Skin epidermis (tissue), 12 donors: Measurements from ENCODE around the gene UTS2R.
"Not testable (repeated sequence)": the region's sequence is repeated elsewhere in the genome, so short reads cannot be mapped to it uniquely, and the experiment has no call there.

Source experiments
- H3K27ac ChIP-seq, 21 experiments: fragments of 200-600 bp; sonication (generic) in 11 of 21; one replicate each; pipeline ENCODE4 v1.5.0; 2020; ENCODE audit warnings: mild to moderate bottlenecking in 3 of 21, inconsistent platforms in 2 of 21, moderate library complexity in 2 of 21
- H3K4me3 ChIP-seq, 7 experiments: fragments of 200-600 bp; sonication (generic) in 2 of 7; one replicate each; pipeline ENCODE4 v1.5.0; 2020; ENCODE audit warnings: inconsistent platforms in 2 of 7, mild to moderate bottlenecking in 2 of 7, moderate library complexity in 1 of 7

Gene UTS2R

DNA sequence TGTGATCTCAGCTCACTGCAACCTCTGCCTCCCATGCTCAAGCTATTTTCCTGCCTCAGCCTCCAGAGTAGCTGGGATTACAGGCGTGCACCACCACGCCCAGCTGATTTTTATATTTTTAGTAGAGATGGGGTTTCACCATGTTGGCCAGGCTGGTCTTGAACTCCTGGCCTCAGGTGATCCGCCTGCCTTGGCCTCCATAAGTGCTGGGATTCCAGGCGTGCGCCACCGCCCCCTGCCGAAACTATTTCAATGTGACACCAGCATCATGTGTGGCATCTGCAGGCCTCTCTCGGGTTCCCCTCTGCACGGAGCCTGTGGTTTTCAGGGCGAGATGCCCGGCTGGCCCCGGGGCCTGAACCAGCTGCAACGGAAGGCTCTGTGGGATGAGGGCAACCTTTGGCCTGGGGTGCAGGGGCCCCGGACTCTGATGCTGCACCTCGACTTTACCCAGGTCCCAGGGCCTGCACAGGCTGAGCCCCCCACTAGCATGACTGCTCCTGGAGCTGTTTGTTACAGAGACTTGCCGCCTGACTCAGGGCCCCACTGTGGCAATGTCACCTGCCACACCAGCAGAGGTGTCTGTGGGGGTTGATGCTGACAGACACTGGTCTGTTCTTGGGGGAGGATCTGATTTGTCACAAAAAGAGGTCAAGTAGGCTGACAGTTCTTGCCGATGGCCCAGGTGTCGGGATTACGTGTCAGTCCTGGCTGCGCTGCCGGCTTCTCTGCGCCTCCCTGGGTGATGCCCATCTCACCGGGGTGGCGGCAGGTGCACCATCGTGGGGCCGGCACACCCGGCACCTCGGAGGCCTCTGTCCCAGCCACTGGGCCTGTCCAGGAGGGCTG lies 21.2 kb upstream of the UTS2R start:
- H3K27ac ChIP-seq: peak overlapping the region in 9 of 21 experiments; percentile 12 to 55 (median 30)
- no peak overlapping the region for H3K4me3 ChIP-seq

- no peak overlapping the region for H3K27ac ChIP-seq
- H3K4me3 ChIP-seq: no peak overlapping the region
Measured at GRCh38 chr17:82351254-82351712, 20.3 kb upstream of the UTS2R start.

GRCh38 chr17:82351713-82352488 lies 19.7 kb upstream of the UTS2R start:
- H3K27ac ChIP-seq: peak overlapping the region in 1 of 21 experiments; percentile 19
- no peak overlapping the region for H3K4me3 ChIP-seq

GRCh38 chr17:82353484-82353883 lies 18.1 kb upstream of the UTS2R start:
- H3K27ac ChIP-seq: no peak overlapping the region
- no peak overlapping the region for H3K4me3 ChIP-seq

DNA sequence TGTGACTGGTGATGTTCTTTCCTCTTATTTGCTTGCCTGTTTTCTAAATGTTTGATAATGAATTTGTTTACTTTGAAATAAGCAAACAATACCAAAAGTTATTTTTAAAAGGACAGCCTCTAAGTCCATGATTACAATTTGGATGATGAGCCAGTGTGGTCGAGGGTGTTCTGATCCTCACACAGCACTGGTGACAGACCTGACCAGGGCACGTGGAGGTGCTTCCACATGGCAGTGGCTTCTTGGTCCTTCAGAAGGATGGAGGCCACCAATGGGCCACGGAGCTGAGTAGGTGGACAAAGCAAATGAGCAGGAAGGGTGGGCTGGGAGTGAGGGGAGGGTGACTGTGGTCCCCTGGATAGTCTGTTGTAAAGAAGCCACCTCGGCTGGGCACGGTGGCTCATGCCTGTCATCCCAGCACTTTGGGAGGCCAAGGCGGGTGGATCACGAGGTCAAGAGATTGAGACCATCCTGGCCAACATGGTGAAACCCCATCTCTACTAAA lies 16.7 kb upstream of the UTS2R start:
- no peak overlapping the region for H3K27ac ChIP-seq
- no peak overlapping the region for H3K4me3 ChIP-seq

- H3K27ac ChIP-seq: no peak overlapping the region
- H3K4me3 ChIP-seq: no peak overlapping the region
Measured at GRCh38 chr17:82355770-82356427, 15.7 kb upstream of the UTS2R start.

DNA sequence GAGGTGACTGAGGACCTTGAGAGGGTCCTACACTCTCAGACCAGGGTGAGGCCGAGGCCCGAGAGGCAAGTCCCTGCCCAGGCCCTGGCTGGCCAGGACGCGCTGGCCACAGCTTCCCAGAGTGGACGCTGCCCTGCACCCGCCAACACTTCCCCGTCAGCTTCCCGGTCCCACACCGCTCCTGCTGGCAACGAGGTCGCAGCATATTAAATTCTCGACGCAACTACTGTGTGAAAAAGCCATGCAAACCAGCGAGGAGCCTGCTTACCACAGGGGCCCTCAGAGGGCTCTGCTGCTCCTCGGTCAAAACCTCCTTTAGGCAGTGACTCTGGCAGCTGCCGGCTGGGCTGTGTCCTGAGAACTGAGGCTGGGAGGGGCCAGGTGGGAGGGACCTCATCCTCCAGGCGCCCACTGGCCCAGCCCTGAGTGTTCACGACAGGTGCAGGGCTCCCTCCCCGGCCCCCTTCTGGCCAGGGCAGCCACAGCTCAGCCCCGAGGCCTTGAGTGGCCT lies 14.7 kb upstream of the UTS2R start:
- H3K4me3 ChIP-seq: no peak overlapping the region
- no peak overlapping the region for H3K27ac ChIP-seq

DNA sequence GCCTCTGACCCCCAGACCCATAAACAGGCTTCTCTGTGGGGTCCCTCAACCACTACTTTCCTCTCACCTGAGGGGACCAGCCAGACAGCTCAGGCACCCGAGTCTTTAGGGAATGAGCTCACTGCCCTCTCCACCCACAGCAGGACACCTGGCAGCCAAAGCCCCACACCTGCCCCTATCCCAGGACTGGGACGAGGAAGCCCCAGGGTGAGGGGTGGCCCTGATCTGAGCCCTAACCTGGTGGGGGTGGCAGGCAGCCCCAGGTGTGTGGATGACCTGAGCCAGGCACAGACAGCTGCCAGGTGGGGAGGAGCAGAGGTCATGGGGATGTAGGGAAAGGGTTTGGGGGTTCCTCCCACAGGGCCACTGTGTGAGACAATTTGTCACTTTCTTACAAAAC lies 14.2 kb upstream of the UTS2R start:
- no peak overlapping the region for H3K4me3 ChIP-seq
- no peak overlapping the region for H3K27ac ChIP-seq

DNA sequence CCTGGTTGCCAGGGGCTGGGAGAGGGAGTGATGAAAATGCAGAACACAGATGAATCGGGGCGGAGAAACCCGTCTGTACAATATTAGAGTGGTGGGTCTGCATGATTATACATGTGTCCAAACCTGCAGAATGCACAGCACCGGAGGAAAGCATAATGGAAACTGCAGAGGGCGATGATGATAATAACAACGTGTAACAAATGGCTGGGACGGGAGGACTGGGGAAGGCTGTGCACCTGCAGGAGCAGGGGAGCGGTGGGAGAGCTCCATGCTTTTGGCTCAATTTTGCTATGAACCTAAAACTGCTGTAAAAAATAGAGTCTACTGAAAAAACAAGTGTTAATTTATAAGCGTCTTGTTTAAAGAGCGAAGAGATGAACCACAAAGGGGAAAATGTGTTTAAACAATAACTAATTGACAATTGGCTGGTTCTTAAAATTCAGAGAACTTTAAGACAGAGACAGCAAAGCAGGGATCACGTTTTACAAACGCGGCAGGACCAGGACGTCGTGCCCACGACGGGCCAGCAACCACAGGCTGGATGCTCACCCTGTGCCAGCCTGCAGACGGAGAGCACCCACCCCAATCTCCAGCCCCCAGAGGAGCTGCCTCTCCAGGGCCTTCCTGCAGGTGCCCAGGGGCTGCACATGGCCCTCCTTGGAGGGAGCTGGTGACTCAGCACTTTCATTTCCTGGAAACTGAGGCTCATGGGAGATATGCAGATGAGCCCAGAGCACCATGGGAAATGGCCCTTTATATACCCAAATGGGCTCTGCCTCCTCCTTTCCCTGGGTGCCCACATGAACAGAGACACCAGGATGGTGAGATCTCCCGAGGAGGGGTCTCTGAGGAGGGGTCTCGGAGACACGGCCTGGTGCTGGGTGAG lies 12.9 kb upstream of the UTS2R start, which contains the start of gene TEX19:
TEX19 (plus strand) TSS at position 783 of the 886 bp plus-strand sequence. CDS start 2,904 bp downstream, outside the sequence.
- Histone ChIP-seq H3K4me3 (no peak within 1 kb of the TSS), H3K27ac (no peak within 1 kb of the TSS)

DNA sequence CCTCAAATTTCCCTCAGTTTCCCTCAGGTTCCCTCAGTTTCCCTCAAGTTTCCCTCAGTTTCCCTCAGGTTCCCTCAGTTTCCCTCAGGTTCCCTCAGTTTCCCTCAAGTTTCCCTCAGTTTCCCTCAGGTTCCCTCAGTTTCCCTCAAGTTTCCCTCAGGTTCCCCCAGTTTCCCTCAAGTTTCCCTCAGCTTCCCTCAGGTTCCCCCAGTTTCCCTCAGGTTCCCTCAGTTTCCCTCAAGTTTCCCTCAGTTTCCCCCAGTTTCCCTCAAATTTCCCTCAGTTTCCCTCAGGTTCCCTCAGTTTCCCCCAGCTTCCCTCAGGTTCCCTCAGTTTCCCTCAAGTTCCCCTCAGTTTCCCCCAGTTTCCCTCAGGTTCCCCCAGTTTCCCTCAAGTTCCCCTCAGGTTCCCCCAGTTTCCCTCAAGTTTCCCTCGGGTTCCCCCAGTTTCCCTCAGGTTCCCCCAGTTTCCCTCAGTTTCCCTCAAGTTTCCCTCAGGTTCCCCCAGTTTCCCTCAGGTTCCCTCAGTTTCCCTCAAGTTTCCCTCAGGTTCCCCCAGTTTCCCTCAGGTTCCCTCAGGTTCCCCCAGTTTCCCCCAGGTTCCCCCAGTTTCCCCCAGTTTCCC lies 12.0 kb upstream of the UTS2R start:
- not testable (repeated sequence) for H3K4me3 ChIP-seq, H3K27ac ChIP-seq

DNA sequence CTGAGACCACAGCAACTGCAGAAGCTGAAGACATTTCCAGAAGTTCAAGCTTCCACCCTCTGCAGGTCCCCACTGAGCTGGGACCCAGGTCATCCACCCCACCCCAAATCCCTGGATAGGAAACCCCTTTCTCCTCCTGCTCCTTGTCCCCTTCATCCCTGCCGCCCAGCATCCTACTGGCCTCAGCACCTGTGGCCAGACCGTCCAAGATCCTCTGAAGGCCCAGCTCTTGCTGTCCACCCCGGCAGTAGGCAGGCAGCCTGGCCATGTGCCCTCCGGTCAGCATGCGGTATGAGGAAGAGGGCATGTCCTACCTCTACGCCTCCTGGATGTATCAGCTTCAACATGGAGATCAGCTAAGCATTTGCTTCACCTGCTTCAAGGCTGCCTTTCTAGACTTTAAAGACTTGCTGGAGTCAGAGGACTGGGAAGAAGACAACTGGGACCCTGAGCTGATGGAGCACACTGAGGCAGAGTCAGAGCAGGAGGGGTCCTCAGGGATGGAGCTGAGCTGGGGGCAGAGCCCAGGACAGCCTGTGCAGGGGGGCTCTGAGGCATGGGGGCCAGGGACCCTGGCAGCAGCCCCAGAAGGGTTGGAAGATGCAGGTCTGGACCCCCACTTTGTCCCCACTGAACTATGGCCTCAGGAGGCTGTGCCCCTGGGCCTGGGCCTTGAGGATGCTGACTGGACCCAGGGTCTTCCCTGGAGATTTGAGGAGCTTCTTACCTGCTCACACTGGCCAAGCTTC lies 9.5 kb upstream of the UTS2R start:
- Histone ChIP-seq H3K27ac (no peak overlapping the region), H3K4me3 (no peak overlapping the region)

DNA sequence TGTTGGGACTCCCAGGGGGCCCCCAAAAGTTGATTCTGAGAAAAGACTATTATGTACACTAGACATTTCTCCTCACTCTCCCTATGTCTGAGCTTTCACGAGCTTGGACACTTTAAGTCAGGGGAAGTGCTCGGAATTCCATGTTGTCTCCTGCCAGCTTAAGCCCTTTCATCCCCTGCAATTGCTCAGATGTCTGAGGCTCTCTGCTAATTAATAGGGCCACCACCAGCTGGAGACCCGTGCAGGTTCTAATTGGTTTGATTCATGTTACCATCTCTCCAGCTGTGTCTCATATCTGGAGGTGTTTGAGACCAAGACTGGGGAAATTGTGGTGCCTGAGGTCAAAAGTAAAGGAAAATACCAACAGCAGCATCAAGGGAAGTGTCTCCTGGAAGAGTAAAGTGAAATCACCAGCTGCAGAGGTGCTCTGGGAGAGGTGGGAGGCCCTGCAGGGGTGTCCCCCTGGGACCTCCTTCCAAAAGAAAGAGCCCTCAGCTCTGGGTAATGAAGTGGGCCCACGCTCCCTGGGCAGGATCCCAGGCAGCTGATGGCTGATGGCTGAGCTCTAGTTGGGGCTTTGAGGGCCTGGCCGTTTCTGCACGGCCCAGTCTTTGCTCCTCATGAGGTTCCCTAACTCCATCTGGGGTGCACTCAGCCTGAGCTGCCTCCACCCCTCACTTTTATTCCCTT lies 5.8 kb upstream of the UTS2R start:
- Histone ChIP-seq H3K27ac (no peak overlapping the region), H3K4me3 (no peak overlapping the region)

- H3K4me3 ChIP-seq: no peak overlapping the region
- no peak overlapping the region for H3K27ac ChIP-seq
Measured at GRCh38 chr17:82366749-82367148, 4.8 kb upstream of the UTS2R start.

- Histone ChIP-seq H3K27ac (no peak overlapping the region), H3K4me3 (no peak overlapping the region)
Measured at GRCh38 chr17:82367724-82368524, 3.6 kb upstream of the UTS2R start.

- Histone ChIP-seq H3K4me3 (no peak overlapping the region), H3K27ac (no peak overlapping the region)
Measured at GRCh38 chr17:82369211-82369610, 2.4 kb upstream of the UTS2R start.
